ENCODE measurements around the gene SGCG.

GRCh38 chr13:23319883-23320224 lies 139.1 kb downstream of the SGCG start:
- no peak for TF ChIP-seq EZH2phosphoT487 (IDR thresholded peaks at IDR 0.05; ENCODE audit: borderline replicate concordance, low read length)
- no peak for TF ChIP-seq CTCF (IDR thresholded peaks at IDR 0.05; ENCODE audit: low read depth, low read length, poor library complexity, severe bottlenecking)

All from DOHH2 (cell line).